Panc1 (cell line): ENCODE data around the gene CAPN9.

Experiments used
- POLR2AphosphoS5 ChIP-seq: IDR thresholded peaks from 2 replicates; pipeline ENCODE4 v1.6.1; 2012; ENCODE audit warnings: mild to moderate bottlenecking, low read depth, low read length, moderate library complexity
- SIN3A ChIP-seq: IDR thresholded peaks from 2 replicates; pipeline ENCODE4 v1.6.1; 2012; ENCODE audit warnings: low read depth, mild to moderate bottlenecking, low read length, moderate library complexity, borderline replicate concordance; ENCODE audit not compliant: insufficient read depth
- TF ChIP-seq, protein P1 (sequence below): fragments of 450-650 bp; IDR thresholded peaks from 2 replicates; pipeline ENCODE4 v1.5.1; 2017; ENCODE audit warnings: mild to moderate bottlenecking
- TF ChIP-seq, protein P2 (sequence below), 2 experiments: IDR thresholded peaks; 2 replicates each; pipeline ENCODE4 v1.6.1; 2011 to 2012; ENCODE audit warnings: low read depth in 2 of 2, control low read depth in 1 of 2, low read length in 1 of 2, mild to moderate bottlenecking in 1 of 2, moderate library complexity in 1 of 2; ENCODE audit not compliant: insufficient read depth in 1 of 2

DNA sequence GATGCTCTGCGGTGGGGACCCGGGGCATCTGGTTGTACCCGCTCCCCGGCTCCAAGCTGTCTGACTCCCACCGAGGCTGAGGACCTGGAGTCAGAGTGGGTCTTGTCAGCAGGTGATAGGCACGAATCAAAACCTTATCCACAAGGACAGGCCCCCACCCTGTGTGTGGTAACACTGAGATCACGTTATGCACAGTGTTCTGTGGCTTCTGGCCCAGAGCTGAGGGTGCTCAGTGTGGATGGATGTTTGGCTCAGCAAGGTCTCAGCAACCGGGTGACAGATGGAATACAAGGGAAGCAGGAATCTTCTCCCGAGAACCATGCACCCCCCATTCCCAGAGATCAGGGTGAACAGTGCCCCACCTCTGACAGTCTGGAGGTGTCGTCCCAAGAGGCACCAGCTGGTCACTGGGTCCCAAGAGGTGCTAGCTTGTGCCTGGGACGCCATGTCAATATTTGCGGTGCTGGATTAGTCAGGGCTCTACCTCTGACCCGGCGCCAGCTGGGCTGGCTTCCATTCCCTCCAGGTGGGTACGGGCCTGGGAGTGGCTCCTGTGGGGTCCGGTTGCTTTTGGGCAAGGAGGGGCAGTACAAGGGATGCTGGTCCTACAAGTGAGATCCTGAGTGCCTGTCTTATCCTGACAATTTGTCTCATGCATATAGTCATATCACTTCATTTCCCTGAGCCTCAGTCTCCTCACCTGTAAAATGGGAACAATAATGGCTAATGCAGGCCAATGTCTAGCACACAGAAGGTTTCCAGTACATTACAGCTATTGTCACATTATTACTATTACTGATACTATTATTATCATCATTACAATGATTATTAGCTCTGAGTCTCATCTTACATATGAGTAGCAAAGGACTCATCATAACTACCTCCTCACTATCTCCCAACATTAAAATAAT lies 957 bp downstream of the CAPN9 start:
- TF ChIP-seq, protein P1, sequence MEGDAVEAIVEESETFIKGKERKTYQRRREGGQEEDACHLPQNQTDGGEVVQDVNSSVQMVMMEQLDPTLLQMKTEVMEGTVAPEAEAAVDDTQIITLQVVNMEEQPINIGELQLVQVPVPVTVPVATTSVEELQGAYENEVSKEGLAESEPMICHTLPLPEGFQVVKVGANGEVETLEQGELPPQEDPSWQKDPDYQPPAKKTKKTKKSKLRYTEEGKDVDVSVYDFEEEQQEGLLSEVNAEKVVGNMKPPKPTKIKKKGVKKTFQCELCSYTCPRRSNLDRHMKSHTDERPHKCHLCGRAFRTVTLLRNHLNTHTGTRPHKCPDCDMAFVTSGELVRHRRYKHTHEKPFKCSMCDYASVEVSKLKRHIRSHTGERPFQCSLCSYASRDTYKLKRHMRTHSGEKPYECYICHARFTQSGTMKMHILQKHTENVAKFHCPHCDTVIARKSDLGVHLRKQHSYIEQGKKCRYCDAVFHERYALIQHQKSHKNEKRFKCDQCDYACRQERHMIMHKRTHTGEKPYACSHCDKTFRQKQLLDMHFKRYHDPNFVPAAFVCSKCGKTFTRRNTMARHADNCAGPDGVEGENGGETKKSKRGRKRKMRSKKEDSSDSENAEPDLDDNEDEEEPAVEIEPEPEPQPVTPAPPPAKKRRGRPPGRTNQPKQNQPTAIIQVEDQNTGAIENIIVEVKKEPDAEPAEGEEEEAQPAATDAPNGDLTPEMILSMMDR, result no peak
- TF ChIP-seq, protein P2, sequence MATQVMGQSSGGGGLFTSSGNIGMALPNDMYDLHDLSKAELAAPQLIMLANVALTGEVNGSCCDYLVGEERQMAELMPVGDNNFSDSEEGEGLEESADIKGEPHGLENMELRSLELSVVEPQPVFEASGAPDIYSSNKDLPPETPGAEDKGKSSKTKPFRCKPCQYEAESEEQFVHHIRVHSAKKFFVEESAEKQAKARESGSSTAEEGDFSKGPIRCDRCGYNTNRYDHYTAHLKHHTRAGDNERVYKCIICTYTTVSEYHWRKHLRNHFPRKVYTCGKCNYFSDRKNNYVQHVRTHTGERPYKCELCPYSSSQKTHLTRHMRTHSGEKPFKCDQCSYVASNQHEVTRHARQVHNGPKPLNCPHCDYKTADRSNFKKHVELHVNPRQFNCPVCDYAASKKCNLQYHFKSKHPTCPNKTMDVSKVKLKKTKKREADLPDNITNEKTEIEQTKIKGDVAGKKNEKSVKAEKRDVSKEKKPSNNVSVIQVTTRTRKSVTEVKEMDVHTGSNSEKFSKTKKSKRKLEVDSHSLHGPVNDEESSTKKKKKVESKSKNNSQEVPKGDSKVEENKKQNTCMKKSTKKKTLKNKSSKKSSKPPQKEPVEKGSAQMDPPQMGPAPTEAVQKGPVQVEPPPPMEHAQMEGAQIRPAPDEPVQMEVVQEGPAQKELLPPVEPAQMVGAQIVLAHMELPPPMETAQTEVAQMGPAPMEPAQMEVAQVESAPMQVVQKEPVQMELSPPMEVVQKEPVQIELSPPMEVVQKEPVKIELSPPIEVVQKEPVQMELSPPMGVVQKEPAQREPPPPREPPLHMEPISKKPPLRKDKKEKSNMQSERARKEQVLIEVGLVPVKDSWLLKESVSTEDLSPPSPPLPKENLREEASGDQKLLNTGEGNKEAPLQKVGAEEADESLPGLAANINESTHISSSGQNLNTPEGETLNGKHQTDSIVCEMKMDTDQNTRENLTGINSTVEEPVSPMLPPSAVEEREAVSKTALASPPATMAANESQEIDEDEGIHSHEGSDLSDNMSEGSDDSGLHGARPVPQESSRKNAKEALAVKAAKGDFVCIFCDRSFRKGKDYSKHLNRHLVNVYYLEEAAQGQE (IDR thresholded peaks at IDR 0.05; ENCODE audit: insufficient read depth in 1 of 2, low read depth in 2 of 2, low read length in 1 of 2), result no peak
- TF ChIP-seq POLR2AphosphoS5, result no peak
- TF ChIP-seq SIN3A, result no peak
